K562 (cell line): ENCODE measurements around the gene BRD4. TPM values are rescaled to one million over a fixed set of nuclear protein-coding genes. Genes with fewer than 3 reads are reported as not detected.

Experiments
- ATF1 ChIP-seq, 2 experiments: fragments of 450-650 bp in 1 of 2; IDR thresholded peaks; 2 replicates each; pipeline ENCODE4 v1.6.1; 2016; ENCODE audit warnings: missing compliant biosample characterization in 1 of 2, missing genetic modification characterization in 1 of 2
- CCAR2 ChIP-seq: fragments of 200-400 bp; formaldehyde crosslinking; IDR thresholded peaks from 2 replicates; pipeline ENCODE4 v1.6.1; 2017; ENCODE audit warnings: mild to moderate bottlenecking, low read depth, low read length
- CXXC5 ChIP-seq: fragments of 250-450 bp; sonication (Bioruptor Pico); IDR thresholded peaks from 2 replicates; pipeline ENCODE4 v1.8.0; 2022; ENCODE audit warnings: inconsistent platforms, mild to moderate bottlenecking, moderate library complexity
- DMBX1 ChIP-seq: fragments of 250-450 bp; sonication (Bioruptor Pico); IDR thresholded peaks from 2 replicates; pipeline ENCODE4 v1.8.0; 2022; ENCODE audit warnings: inconsistent platforms, mild to moderate bottlenecking, moderate library complexity, borderline replicate concordance
- GTF2E2 ChIP-seq: fragments of 200-800 bp; sonication (Bioruptor generic); IDR thresholded peaks from 2 replicates; pipeline ENCODE4 v1.6.1; 2016; ENCODE audit warnings: missing genetic modification characterization, missing compliant biosample characterization
- GTF2F1 ChIP-seq: IDR thresholded peaks from 2 replicates; pipeline ENCODE4 v1.6.1; 2011; ENCODE audit warnings: low read depth, low read length, improper control_type of control experiment
- ILK ChIP-seq: fragments of 450-650 bp; IDR thresholded peaks from 2 replicates; pipeline ENCODE4 v1.6.1; 2016; ENCODE audit warnings: missing genetic modification characterization, low read depth, mild to moderate bottlenecking, missing compliant biosample characterization, moderate library complexity, borderline replicate concordance
- KLF13 ChIP-seq: fragments of 450-650 bp; IDR thresholded peaks from 2 replicates; pipeline ENCODE4 v1.6.1; 2016; ENCODE audit warnings: missing genetic modification characterization, low read depth, mild to moderate bottlenecking, missing compliant biosample characterization, moderate library complexity, borderline replicate concordance
- MTA1 ChIP-seq: fragments of 450-650 bp; IDR thresholded peaks from 2 replicates; pipeline ENCODE4 v1.6.1; 2017; ENCODE audit warnings: borderline replicate concordance
- NR2C1 ChIP-seq, 2 experiments: fragments of 450-650 bp; IDR thresholded peaks; 2 replicates each; pipeline ENCODE4 v1.6.1; 2017; ENCODE audit warnings: mild to moderate bottlenecking in 2 of 2, antibody characterized with exemption in 1 of 2, inconsistent platforms in 1 of 2, missing compliant biosample characterization in 1 of 2, missing genetic modification characterization in 1 of 2
- POLR2B ChIP-seq: fragments of 450-650 bp; IDR thresholded peaks from 2 replicates; pipeline ENCODE4 v1.6.1; 2018; ENCODE audit warnings: low read depth; ENCODE audit not compliant: partially characterized antibody
- SAP30 ChIP-seq: fragments of 200-600 bp; sonication (generic); IDR thresholded peaks from 2 replicates; pipeline ENCODE4 v1.6.1; 2012; ENCODE audit warnings: borderline replicate concordance, low read depth, mild to moderate bottlenecking, moderate library complexity, low read length, control low read depth, inconsistent platforms; ENCODE audit not compliant: insufficient read depth, poor library complexity, severe bottlenecking
- SMAD4 ChIP-seq: fragments of 250-450 bp; sonication (Bioruptor Pico); conservative IDR thresholded peaks from 2 replicates; pipeline ENCODE4 v1.8.0; 2021; ENCODE audit warnings: inconsistent platforms, mild to moderate bottlenecking, moderate library complexity
- TGIF2 ChIP-seq: sonication (generic); formaldehyde crosslinking; IDR thresholded peaks from 2 replicates; pipeline ENCODE4 v1.8.1; 2022; ENCODE audit warnings: mild to moderate bottlenecking, missing genetic modification reagents, moderate library complexity
- polyA plus RNA-seq, 8 experiments: library from polyadenylated mRNA; depleted of rRNA in 4 of 8; stranded (reverse) in 5 of 8; unstranded in 3 of 8; fragments of >200 nt; fragmentation: Nextera tagmentation in 2 of 8; fragmentation: Illumina TruSeq in 1 of 8; extraction: Ambion mirVana in 2 of 8; extraction: Trizol in 1 of 8; gene quantifications; 2 replicates each; pipeline versions ENCODE4 v1.2.1 to v1.2.3, GENCODE V29; 2011 to 2014; ENCODE audit warnings: inconsistent platforms in 1 of 8, missing spikeins in 1 of 8
- total RNA-seq, 7 experiments: library from RNA; depleted of rRNA in 6 of 7; stranded (reverse); fragments of >200 nt in 6 of 7; fragmentation: Illumina TruSeq in 2 of 7; extraction: Trizol in 2 of 7; gene quantifications; 2 replicates each; pipeline versions ENCODE4 v1.2.1 to v1.2.3, GENCODE V29; 2011 to 2021; ENCODE audit warnings: low replicate concordance in 1 of 7
- TF ChIP-seq, protein P1 (sequence below): fragments of 450-650 bp; IDR thresholded peaks from 2 replicates; pipeline ENCODE4 v1.6.1; 2017; ENCODE audit warnings: antibody characterized with exemption, mild to moderate bottlenecking
- TF ChIP-seq, protein P2 (sequence below), 3 experiments: fragments of 200-800 bp in 1 of 3; sonication (Bioruptor generic) in 1 of 3; sonication (generic) in 1 of 3; formaldehyde crosslinking in 1 of 3; IDR thresholded peaks; 2 replicates each; pipeline versions ENCODE4 v1.6.1 to v1.8.0; 2016 to 2022; ENCODE audit warnings: mild to moderate bottlenecking in 2 of 3, missing compliant biosample characterization in 2 of 3, missing genetic modification characterization in 2 of 3, missing genetic modification reagents in 1 of 3

BRD4 gene
- total and polyA plus RNA-seq, 9 of the 15 experiments (the other 6 are each of a cell fraction or from before 2014, with no cell fraction given) = 1.8 to 105 (median 15.6) TPM

- TF ChIP-seq, protein P1, sequence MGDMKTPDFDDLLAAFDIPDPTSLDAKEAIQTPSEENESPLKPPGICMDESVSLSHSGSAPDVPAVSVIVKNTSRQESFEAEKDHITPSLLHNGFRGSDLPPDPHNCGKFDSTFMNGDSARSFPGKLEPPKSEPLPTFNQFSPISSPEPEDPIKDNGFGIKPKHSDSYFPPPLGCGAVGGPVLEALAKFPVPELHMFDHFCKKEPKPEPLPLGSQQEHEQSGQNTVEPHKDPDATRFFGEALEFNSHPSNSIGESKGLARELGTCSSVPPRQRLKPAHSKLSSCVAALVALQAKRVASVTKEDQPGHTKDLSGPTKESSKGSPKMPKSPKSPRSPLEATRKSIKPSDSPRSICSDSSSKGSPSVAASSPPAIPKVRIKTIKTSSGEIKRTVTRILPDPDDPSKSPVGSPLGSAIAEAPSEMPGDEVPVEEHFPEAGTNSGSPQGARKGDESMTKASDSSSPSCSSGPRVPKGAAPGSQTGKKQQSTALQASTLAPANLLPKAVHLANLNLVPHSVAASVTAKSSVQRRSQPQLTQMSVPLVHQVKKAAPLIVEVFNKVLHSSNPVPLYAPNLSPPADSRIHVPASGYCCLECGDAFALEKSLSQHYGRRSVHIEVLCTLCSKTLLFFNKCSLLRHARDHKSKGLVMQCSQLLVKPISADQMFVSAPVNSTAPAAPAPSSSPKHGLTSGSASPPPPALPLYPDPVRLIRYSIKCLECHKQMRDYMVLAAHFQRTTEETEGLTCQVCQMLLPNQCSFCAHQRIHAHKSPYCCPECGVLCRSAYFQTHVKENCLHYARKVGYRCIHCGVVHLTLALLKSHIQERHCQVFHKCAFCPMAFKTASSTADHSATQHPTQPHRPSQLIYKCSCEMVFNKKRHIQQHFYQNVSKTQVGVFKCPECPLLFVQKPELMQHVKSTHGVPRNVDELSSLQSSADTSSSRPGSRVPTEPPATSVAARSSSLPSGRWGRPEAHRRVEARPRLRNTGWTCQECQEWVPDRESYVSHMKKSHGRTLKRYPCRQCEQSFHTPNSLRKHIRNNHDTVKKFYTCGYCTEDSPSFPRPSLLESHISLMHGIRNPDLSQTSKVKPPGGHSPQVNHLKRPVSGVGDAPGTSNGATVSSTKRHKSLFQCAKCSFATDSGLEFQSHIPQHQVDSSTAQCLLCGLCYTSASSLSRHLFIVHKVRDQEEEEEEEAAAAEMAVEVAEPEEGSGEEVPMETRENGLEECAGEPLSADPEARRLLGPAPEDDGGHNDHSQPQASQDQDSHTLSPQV = 0 out of 2 replicates have a peak, but pooled peaks have one; percentile 7
- TF ChIP-seq KLF13 (tag) (0 out of 2 replicates have a peak, but pooled peaks have one; percentile 27), NR2C1 (IDR thresholded peaks at IDR 0.05) (no peak), NR2C1 (tag; IDR thresholded peaks at IDR 0.05) (peak; percentile 54), TGIF2 (CRISPR knock-in tag) (no peak), POLR2B (no peak), GTF2F1 (no peak), DMBX1 (CRISPR knock-in tag) (peak; percentile 88), CCAR2 (no peak), CXXC5 (CRISPR knock-in tag) (peak; percentile 44), SAP30 (no peak), ATF1 (CRISPR knock-in tag; IDR thresholded peaks at IDR 0.05) (no peak), ATF1 (tag; IDR thresholded peaks at IDR 0.05) (no peak), ILK (tag) (no peak), MTA1 (no peak), GTF2E2 (tag) (no peak), SMAD4 (CRISPR knock-in tag) (peak; percentile 37)
- TF ChIP-seq, protein P2, sequence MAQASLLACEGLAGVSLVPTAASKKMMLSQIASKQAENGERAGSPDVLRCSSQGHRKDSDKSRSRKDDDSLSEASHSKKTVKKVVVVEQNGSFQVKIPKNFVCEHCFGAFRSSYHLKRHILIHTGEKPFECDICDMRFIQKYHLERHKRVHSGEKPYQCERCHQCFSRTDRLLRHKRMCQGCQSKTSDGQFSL (CRISPR knock-in tag; IDR thresholded peaks at IDR 0.05) = no peak
- TF ChIP-seq, protein P2 (tag; IDR thresholded peaks at IDR 0.05) = no peak
Observed at GRCh38 chr19:15298847-15299567, 33.3 kb downstream of the BRD4 start (continued).
